ENCODE measurements around the gene ROR2.

Gene ROR2

GRCh38 chr9:91655658-91656057 lies 294.4 kb downstream of the ROR2 start:
- Histone ChIP-seq H3K9me2 (replicated peaks; ENCODE audit: insufficient read depth, low read length) (no peaks in the 10 kb centered on the region), H3K9me3 (ENCODE audit: insufficient read depth, low read length) (no peaks in the 10 kb centered on the region), H3F3A (ENCODE audit: insufficient read depth) (no peaks in the 10 kb centered on the region), H3K4me2 (ENCODE audit: low read depth, low read length, poor library complexity, severe bottlenecking) (no peak overlapping the region), H3K36me3 (ENCODE audit: low read length) (no peaks in the 10 kb centered on the region), H3K79me2 (ENCODE audit: insufficient read depth, low read length) (no peaks in the 10 kb centered on the region), H2AFZ (ENCODE audit: low read depth, low read length, severe bottlenecking) (no peak overlapping the region), H4K20me1 (ENCODE audit: low read depth, low read length) (no peaks in the 10 kb centered on the region), H3K4me3 (ENCODE audit: insufficient read depth, low read length, poor library complexity, severe bottlenecking) (no peak overlapping the region), H3K27me3 (ENCODE audit: low read length) (no peaks in the 10 kb centered on the region), H3K9ac (ENCODE audit: low read length) (no peak overlapping the region), H3K27ac (ENCODE audit: low read depth, low read length) (no peak overlapping the region)
- no peak for TF ChIP-seq CTCF (IDR thresholded peaks at IDR 0.05; ENCODE audit: insufficient read depth, low read length, poor library complexity, severe bottlenecking)
- TF ChIP-seq EZH2phosphoT487 (conservative IDR thresholded peaks at IDR 0.05; ENCODE audit: low read length) = no peak

GRCh38 chr9:91655215-91655614 lies 294.8 kb downstream of the ROR2 start:
- no peak overlapping the region for H3K4me2 ChIP-seq (ENCODE audit: low read depth, low read length, poor library complexity, severe bottlenecking)
- H4K20me1 ChIP-seq (ENCODE audit: low read depth, low read length) = no peaks in the 10 kb centered on the region
- no peak for TF ChIP-seq EZH2phosphoT487 (conservative IDR thresholded peaks at IDR 0.05; ENCODE audit: low read length)
- no peak for TF ChIP-seq CTCF (IDR thresholded peaks at IDR 0.05; ENCODE audit: insufficient read depth, low read length, poor library complexity, severe bottlenecking)
- H3K27ac ChIP-seq (ENCODE audit: low read depth, low read length) = no peak overlapping the region
- H3K79me2 ChIP-seq (ENCODE audit: insufficient read depth, low read length) = no peaks in the 10 kb centered on the region
- H3K36me3 ChIP-seq (ENCODE audit: low read length) = no peaks in the 10 kb centered on the region
- no peak overlapping the region for H3K9ac ChIP-seq (ENCODE audit: low read length)
- H3F3A ChIP-seq (ENCODE audit: insufficient read depth) = no peaks in the 10 kb centered on the region
- no peaks in the 10 kb centered on the region for H3K9me2 ChIP-seq (replicated peaks; ENCODE audit: insufficient read depth, low read length)
- H3K9me3 ChIP-seq (ENCODE audit: insufficient read depth, low read length) = no peaks in the 10 kb centered on the region
- H3K27me3 ChIP-seq (ENCODE audit: low read length) = no peaks in the 10 kb centered on the region
- no peak overlapping the region for H3K4me3 ChIP-seq (ENCODE audit: insufficient read depth, low read length, poor library complexity, severe bottlenecking)
- H2AFZ ChIP-seq (ENCODE audit: low read depth, low read length, severe bottlenecking) = no peak overlapping the region

DNA sequence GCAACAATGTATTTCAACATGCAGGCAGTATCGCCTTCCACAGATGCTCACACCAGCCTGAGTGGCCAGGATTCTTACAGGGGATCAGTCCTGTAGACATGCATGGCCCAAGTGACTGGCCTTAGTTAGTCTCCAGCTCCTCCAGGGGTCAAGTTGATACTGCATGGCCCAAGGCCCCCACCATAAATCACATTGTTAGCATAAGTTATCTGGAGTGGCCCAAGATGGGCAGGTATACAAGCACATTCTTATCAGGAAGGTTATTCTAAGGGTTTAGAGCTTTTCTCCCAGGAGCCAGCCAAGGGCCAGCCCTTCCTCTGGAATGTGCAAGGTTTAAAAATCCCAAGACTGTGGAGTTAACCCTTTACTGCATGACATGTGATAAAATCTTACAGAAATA lies 295.5 kb downstream of the ROR2 start:
- Histone ChIP-seq H3K79me2 (ENCODE audit: insufficient read depth, low read length) (no peaks in the 10 kb centered on the region), H3K27ac (ENCODE audit: low read depth, low read length) (no peak overlapping the region), H3K9ac (ENCODE audit: low read length) (no peak overlapping the region), H3K4me3 (ENCODE audit: insufficient read depth, low read length, poor library complexity, severe bottlenecking) (no peak overlapping the region), H3F3A (ENCODE audit: insufficient read depth) (no peaks in the 10 kb centered on the region), H2AFZ (ENCODE audit: low read depth, low read length, severe bottlenecking) (no peak overlapping the region), H3K4me2 (ENCODE audit: low read depth, low read length, poor library complexity, severe bottlenecking) (no peak overlapping the region), H3K9me2 (replicated peaks; ENCODE audit: insufficient read depth, low read length) (no peaks in the 10 kb centered on the region), H4K20me1 (ENCODE audit: low read depth, low read length) (no peaks in the 10 kb centered on the region), H3K36me3 (ENCODE audit: low read length) (no peaks in the 10 kb centered on the region), H3K9me3 (ENCODE audit: insufficient read depth, low read length) (no peaks in the 10 kb centered on the region), H3K27me3 (ENCODE audit: low read length) (no peaks in the 10 kb centered on the region)
- no peak for TF ChIP-seq CTCF (IDR thresholded peaks at IDR 0.05; ENCODE audit: insufficient read depth, low read length, poor library complexity, severe bottlenecking)
- TF ChIP-seq EZH2phosphoT487 (conservative IDR thresholded peaks at IDR 0.05; ENCODE audit: low read length) = no peak
